K562 (cell line): ENCODE results near the gene PDE1A. TPM values are rescaled to one million over a fixed set of nuclear protein-coding genes. Genes with fewer than 3 reads are reported as not detected.

Experiments used
- ATAC-seq: fragments of 200-7000 bp; cut with Tn5 transposase; 3 replicates; pipeline ENCODE4 v1.9.1; 2020; ENCODE audit warnings: moderate library complexity
- BruUV-seq: library from RNA; stranded (reverse); fragments of 400-500 nt; replicated peaks from 2 replicates; lab custom pipeline; 2021; lab: Mats Ljungman, UMichigan
- CTCF ChIA-PET: fragments of 300-600 bp; formaldehyde crosslinking; extraction: SDS; loops from one replicate; lab custom pipeline; 2021; ENCODE audit warnings: low intra/inter-chr PET ratio; lab: Yijun Ruan, JAX
- POLR2A ChIA-PET: fragments of 300-600, 350-650 bp; sonication (Branson Sonifier 250); formaldehyde crosslinking; extraction: SDS; loops from one replicate; lab custom pipeline; 2021; ENCODE audit warnings: antibody characterized with exemption, inconsistent platforms; lab: Yijun Ruan, JAX
- DNase-seq, 4 experiments: peaks; one replicate each; pipeline versions ENCODE4 v3.0.0 to v3.0.0-alpha.2; 2011 to 2018; ENCODE audit warnings: low spot score in 3 of 4, mixed read lengths in 3 of 4; ENCODE audit errors: extremely low read depth in 1 of 4
- FAIRE-seq: peaks from 2 replicates; lab custom pipeline; 2011; peaks lifted over from hg19 to GRCh38; lab: Jason Lieb, UNC
- H2AFZ ChIP-seq: 2 replicates; pipeline ENCODE4 v1.6.0; 2011; ENCODE audit warnings: low read depth, low read length, control low read depth, inconsistent platforms
- H3K27ac ChIP-seq: fragments of 200-600 bp; 3 replicates; pipeline ENCODE4 v1.8.0; 2011; ENCODE audit warnings: low read depth, mild to moderate bottlenecking, control low read depth, inconsistent platforms, low read length, moderate library complexity, mixed read lengths; ENCODE audit errors: extremely low read depth
- H3K27me3 ChIP-seq, 2 experiments: fragments of 300-600 bp in 1 of 2; 2 replicates in 1 of 2; 3 replicates in 1 of 2; pipeline versions ENCODE4 v1.6.0 to v1.8.0; 2011; ENCODE audit warnings: inconsistent platforms in 2 of 2, low read length in 2 of 2, mild to moderate bottlenecking in 1 of 2, mixed read lengths in 1 of 2, moderate library complexity in 1 of 2; ENCODE audit not compliant: control insufficient read depth in 2 of 2, insufficient read depth in 2 of 2
- H3K36me3 ChIP-seq: fragments of 300-600 bp; 3 replicates; pipeline ENCODE4 v1.8.0; 2011; ENCODE audit warnings: mild to moderate bottlenecking, low read length, inconsistent platforms; ENCODE audit not compliant: control insufficient read depth, insufficient read depth
- H3K4me1 ChIP-seq, 2 experiments: fragments of 200-600 bp in 1 of 2; replicated peaks in 1 of 2; 2 replicates in 1 of 2; 3 replicates in 1 of 2; pipeline versions ENCODE4 v1.5.1 to v1.8.0; 2011; ENCODE audit warnings: inconsistent platforms in 2 of 2, low read length in 2 of 2, mild to moderate bottlenecking in 1 of 2, mixed read lengths in 1 of 2, moderate library complexity in 1 of 2; ENCODE audit not compliant: control insufficient read depth in 2 of 2, insufficient read depth in 2 of 2
- H3K4me2 ChIP-seq: 2 replicates; pipeline ENCODE4 v1.6.1; 2011; ENCODE audit warnings: low read length, control low read depth, inconsistent platforms, mixed read lengths; ENCODE audit not compliant: insufficient read depth
- H3K4me3 ChIP-seq: fragments of 200-600 bp; sonication (generic), shearing (Covaris generic); 2 replicates; pipeline ENCODE4 v1.5.1; 2016; ENCODE audit warnings: control low read depth, inconsistent platforms
- H3K79me2 ChIP-seq: fragments of 200-600 bp; 3 replicates; pipeline ENCODE4 v1.8.0; 2011; ENCODE audit warnings: low read length, inconsistent platforms; ENCODE audit not compliant: control insufficient read depth, insufficient read depth
- H3K9ac ChIP-seq, 2 experiments: 2 replicates each; pipeline versions ENCODE4 v1.6.0 to v1.6.1; 2011; ENCODE audit warnings: low read depth in 2 of 2, low read length in 2 of 2, control low read depth in 1 of 2, inconsistent platforms in 1 of 2, mild to moderate bottlenecking in 1 of 2, mixed read lengths in 1 of 2; ENCODE audit not compliant: insufficient read depth in 1 of 2
- H3K9me1 ChIP-seq: one replicate; pipeline ENCODE4 v1.6.0; 2011; ENCODE audit warnings: inconsistent platforms, mild to moderate bottlenecking, low read length, moderate library complexity; ENCODE audit not compliant: control insufficient read depth, insufficient read depth
- H3K9me3 ChIP-seq: replicated peaks from 2 replicates; pipeline ENCODE4 v1.5.1; 2011; ENCODE audit warnings: low read depth, low read length, inconsistent platforms; ENCODE audit not compliant: control insufficient read depth, insufficient read depth
- H4K20me1 ChIP-seq: replicated peaks from 2 replicates; pipeline ENCODE4 v1.6.1; 2011; ENCODE audit warnings: low read length, inconsistent platforms, mixed read lengths; ENCODE audit not compliant: control insufficient read depth, insufficient read depth
- FOXA3 ChIP-seq, 2 experiments: fragments of 450-650 bp in 1 of 2; sonication (generic) in 1 of 2; formaldehyde crosslinking; IDR thresholded peaks in 1 of 2; conservative IDR thresholded peaks in 1 of 2; 2 replicates each; pipeline versions ENCODE4 v1.4.0 to v1.8.0; 2020 to 2022; ENCODE audit warnings: mild to moderate bottlenecking in 2 of 2, missing genetic modification reagents in 1 of 2
- HCFC1 ChIP-seq: IDR thresholded peaks from 2 replicates; pipeline ENCODE4 v1.6.1; 2012; ENCODE audit warnings: low read depth, low read length, improper control_type of control experiment
- HMG20B ChIP-seq: fragments of 250-450 bp; sonication (Bioruptor Pico); IDR thresholded peaks from 2 replicates; pipeline ENCODE4 v1.5.0; 2021; ENCODE audit warnings: mild to moderate bottlenecking
- IRF2 ChIP-seq: sonication (generic); formaldehyde crosslinking; IDR thresholded peaks from 2 replicates; pipeline ENCODE4 v1.8.1; 2022; ENCODE audit warnings: mild to moderate bottlenecking, missing genetic modification reagents
- SLC30A9 ChIP-seq: fragments of 250-450 bp; sonication (Bioruptor Pico); IDR thresholded peaks from 2 replicates; pipeline ENCODE4 v1.8.0; 2022; ENCODE audit warnings: mild to moderate bottlenecking, moderate library complexity
- SMARCA4 ChIP-seq: fragments of 450-650 bp; IDR thresholded peaks from 2 replicates; pipeline ENCODE4 v1.6.1; 2016
- ZC3H4 ChIP-seq: sonication (generic); formaldehyde crosslinking; IDR thresholded peaks from 2 replicates; pipeline ENCODE4 v1.9.0; 2021; ENCODE audit warnings: missing genetic modification reagents, borderline replicate concordance
- WGBS: fragments of 100-300 bp; shearing (Covaris generic); methylation state at CpG from one replicate; pipeline ENCODE4 v1.1.6; 2016; ENCODE audit warnings: low coverage, mixed read lengths; ENCODE audit not compliant: insufficient coverage; ENCODE audit errors: missing lambda C conversion rate; 5-methylcytosine and 5-hydroxymethylcytosine counted together
- in situ Hi-C: fragments of 300-500 bp; cut with MboI; formaldehyde crosslinking; loops from 4 replicates; pipeline ENCODE4 v1.15.0; 2018; ENCODE audit warnings: inconsistent platforms, mixed read lengths
- intact Hi-C: fragments of 100-400 bp; cut with micrococcal nuclease; formaldehyde crosslinking; loops from 2 replicates; pipeline ENCODE4 v1.14.2; 2022
- polyA plus RNA-seq, 8 experiments: library from polyadenylated mRNA; depleted of rRNA in 4 of 8; stranded (reverse) in 5 of 8; unstranded in 3 of 8; fragments of >200 nt; fragmentation: Nextera tagmentation in 2 of 8; fragmentation: Illumina TruSeq in 1 of 8; extraction: Ambion mirVana in 2 of 8; extraction: Trizol in 1 of 8; gene quantifications; 2 replicates each; pipeline versions ENCODE4 v1.2.1 to v1.2.3, GENCODE V29; 2011 to 2014; ENCODE audit warnings: inconsistent platforms in 1 of 8, missing spikeins in 1 of 8
- total RNA-seq, 7 experiments: library from RNA; depleted of rRNA in 6 of 7; stranded (reverse); fragments of >200 nt in 6 of 7; fragmentation: Illumina TruSeq in 2 of 7; extraction: Trizol in 2 of 7; gene quantifications; 2 replicates each; pipeline versions ENCODE4 v1.2.1 to v1.2.3, GENCODE V29; 2011 to 2021; ENCODE audit warnings: low replicate concordance in 1 of 7
- TF ChIP-seq, protein P1 (sequence below), 2 experiments: fragments of 450-650 bp in 1 of 2; IDR thresholded peaks; 2 replicates each; pipeline ENCODE4 v1.6.1; 2011 to 2017; ENCODE audit warnings: low read depth in 2 of 2, antibody characterized with exemption in 1 of 2, borderline replicate concordance in 1 of 2, low read length in 1 of 2, mild to moderate bottlenecking in 1 of 2, mixed read lengths in 1 of 2; ENCODE audit not compliant: control insufficient read depth in 1 of 2

Gene PDE1A
- total and polyA plus RNA-seq, 9 of the 15 experiments (the other 6 are each of a cell fraction or from before 2014, with no cell fraction given): 0.14 to 0.91 (median 0.32) TPM

DNA sequence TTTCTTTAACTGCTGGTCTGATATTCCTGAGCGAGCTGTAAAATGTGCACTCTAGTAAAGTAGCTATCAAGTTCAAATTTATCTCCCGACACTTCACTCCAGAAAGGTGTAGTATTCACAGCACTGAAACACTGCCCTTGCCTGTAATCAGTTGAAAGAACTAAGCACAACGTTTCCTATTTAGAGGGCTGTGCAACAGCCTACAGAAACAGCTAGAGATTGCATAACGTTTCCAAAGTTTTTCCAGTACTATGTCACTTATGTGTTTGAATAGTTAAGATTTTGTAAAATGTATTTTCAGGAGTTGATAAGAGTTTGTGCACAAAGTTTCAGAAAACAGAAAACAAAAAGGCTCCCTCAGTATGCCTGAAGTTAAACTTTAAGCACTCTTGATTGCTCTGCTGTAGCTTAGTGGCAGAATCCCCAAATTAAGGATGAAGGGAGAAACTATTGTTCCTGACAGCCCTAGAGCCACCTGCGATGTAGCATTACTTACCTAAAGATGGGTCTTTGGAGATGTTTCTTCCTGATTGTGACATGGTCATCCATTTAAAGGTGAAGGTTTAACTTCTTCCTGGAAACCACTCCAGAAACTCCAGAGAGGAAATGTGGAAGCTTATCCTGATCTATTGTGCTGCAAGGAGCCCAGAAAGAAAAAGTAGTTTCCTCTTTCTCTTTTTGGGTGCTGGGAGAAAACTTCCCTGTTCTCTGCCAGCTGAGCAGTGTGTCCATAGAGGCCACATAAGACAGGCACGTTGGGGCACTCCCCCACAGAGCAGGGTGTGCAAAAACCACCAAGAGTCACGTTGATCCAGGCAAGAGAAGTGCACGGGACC lies 536 bp downstream of the PDE1A start:
- no peak for TF ChIP-seq IRF2 (CRISPR knock-in tag)
- TF ChIP-seq SLC30A9: no peak
- no peak for TF ChIP-seq FOXA3 (CRISPR knock-in tag; conservative IDR thresholded peaks at IDR 0.05 in 1 of 2, IDR thresholded peaks at IDR 0.05 in 1 of 2)
- no peak for TF ChIP-seq ZC3H4 (CRISPR knock-in tag)
- TF ChIP-seq, protein P1, sequence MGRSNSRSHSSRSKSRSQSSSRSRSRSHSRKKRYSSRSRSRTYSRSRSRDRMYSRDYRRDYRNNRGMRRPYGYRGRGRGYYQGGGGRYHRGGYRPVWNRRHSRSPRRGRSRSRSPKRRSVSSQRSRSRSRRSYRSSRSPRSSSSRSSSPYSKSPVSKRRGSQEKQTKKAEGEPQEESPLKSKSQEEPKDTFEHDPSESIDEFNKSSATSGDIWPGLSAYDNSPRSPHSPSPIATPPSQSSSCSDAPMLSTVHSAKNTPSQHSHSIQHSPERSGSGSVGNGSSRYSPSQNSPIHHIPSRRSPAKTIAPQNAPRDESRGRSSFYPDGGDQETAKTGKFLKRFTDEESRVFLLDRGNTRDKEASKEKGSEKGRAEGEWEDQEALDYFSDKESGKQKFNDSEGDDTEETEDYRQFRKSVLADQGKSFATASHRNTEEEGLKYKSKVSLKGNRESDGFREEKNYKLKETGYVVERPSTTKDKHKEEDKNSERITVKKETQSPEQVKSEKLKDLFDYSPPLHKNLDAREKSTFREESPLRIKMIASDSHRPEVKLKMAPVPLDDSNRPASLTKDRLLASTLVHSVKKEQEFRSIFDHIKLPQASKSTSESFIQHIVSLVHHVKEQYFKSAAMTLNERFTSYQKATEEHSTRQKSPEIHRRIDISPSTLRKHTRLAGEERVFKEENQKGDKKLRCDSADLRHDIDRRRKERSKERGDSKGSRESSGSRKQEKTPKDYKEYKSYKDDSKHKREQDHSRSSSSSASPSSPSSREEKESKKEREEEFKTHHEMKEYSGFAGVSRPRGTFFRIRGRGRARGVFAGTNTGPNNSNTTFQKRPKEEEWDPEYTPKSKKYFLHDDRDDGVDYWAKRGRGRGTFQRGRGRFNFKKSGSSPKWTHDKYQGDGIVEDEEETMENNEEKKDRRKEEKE (IDR thresholded peaks at IDR 0.05; ENCODE audit: borderline replicate concordance in 1 of 2, control insufficient read depth in 1 of 2, low read depth in 2 of 2, low read length in 1 of 2): no peak
- TF ChIP-seq HMG20B (CRISPR knock-in tag): no peak
- no peak for TF ChIP-seq HCFC1
- no peak for TF ChIP-seq SMARCA4
- no peaks in the 10 kb centered on the region for H3K4me1 ChIP-seq
- H2AFZ ChIP-seq: no peak overlapping the region
- H3K27me3 ChIP-seq: no peaks in the 10 kb centered on the region
- POLR2A ChIA-PET: no interaction called here
- H3K27ac ChIP-seq: no peak overlapping the region
- intact Hi-C loops: no loop called here
- no peak overlapping the region for H3K9ac ChIP-seq
- no peaks in the 10 kb centered on the region for H3K79me2 ChIP-seq
- FAIRE-seq (no peak), ATAC-seq (no peak), DNase-seq (no peak)
- H3K4me3 ChIP-seq: no peak overlapping the region
- CTCF ChIA-PET: no interaction called here
- no peaks in the 10 kb centered on the region for H4K20me1 ChIP-seq
- H3K9me1 ChIP-seq: no peaks in the 10 kb centered on the region
- BruUV-seq: no TSS peak
- H3K4me2 ChIP-seq: no peak overlapping the region
- no peaks in the 10 kb centered on the region for H3K36me3 ChIP-seq
- H3K9me3 ChIP-seq: no peaks in the 10 kb centered on the region
- 1% methylated on average over 8 of the region's 8 CpGs for WGBS
- in situ Hi-C loops: no loop called here
